GM23248 (cell line): ENCODE data around the gene ZFYVE21.

Source experiments
- EZH2 ChIP-seq: fragments of 200-600 bp; sonication (generic); IDR thresholded peaks from 2 replicates; pipeline ENCODE4 v1.6.1; 2018; ENCODE audit warnings: antibody characterized with exemption, mild to moderate bottlenecking; ENCODE audit not compliant: insufficient read depth, poor library complexity, severe bottlenecking
- EZH2phosphoT487 ChIP-seq: fragments of 200-600 bp; sonication (generic); IDR thresholded peaks from 2 replicates; pipeline ENCODE4 v1.6.1; 2018; ENCODE audit warnings: antibody characterized with exemption, moderate library complexity, mild to moderate bottlenecking, low read depth; ENCODE audit not compliant: insufficient read depth

DNA sequence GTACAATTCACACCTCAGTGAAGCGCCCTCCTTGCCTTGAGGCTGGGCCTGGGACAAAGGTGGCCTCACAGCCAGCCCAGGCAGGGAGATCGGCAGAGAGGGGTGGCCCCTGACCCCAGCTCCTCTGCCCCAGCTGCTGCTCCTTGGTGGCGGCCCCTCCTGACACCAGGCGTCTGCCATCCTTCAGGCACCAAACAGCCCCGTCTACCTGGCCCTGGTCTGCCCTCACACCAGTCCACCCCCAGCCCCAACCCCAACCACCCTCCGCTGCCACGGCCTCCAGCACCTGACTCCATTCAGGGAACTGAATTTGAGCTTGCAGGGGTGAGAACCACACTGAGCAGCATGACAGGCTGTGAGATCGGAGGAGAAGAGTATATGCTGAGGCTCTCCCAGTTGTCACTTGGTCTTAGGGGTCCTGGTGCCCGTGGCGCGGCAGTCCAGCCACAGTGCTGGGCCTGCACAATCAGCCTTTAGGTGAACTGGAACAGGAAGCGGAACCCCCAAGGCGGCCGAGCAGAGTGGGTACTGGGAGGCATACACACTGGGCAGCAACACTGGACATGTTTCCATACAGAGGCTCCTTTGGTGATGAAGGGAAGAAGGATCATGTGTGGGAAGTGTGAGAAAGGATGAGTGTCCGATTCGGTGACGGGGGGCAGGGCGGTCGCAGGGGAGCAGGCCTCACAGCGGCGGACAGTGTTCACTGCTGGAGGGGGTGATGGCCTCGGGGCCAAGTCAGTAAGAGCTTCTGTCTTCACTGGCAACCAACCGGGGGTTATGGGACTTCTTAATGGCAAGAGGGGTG lies 18.7 kb downstream of the ZFYVE21 start:
- TF ChIP-seq EZH2phosphoT487 = no peak
- TF ChIP-seq EZH2 = no peak
